ENCODE results near the gene COG4. TPM values are rescaled to one million over a fixed set of nuclear protein-coding genes. Genes with fewer than 3 reads are reported as not detected.
"Not testable (repeated sequence)": the region's sequence is repeated elsewhere in the genome, so short reads cannot be mapped to it uniquely, and the experiment has no call there.

COG4 gene
- total RNA-seq, 3 donors from 2014 or later (not counting 1 experiment from before 2014, with no cell fraction given), result 29.5 to 44.4 (median 31.6) TPM

GRCh38 chr16:70526403-70526802, 3.0 kb upstream of the COG4 start:
- intact Hi-C loops (cut with micrococcal nuclease), result no loop called here
- Histone ChIP-seq H3K36me3 (ENCODE audit: control insufficient read depth, insufficient read depth, low read length) (peaks cover 36% of the 10 kb centered on the region), H3K4me1 (ENCODE audit: control insufficient read depth, insufficient read depth, low read length) (peaks cover 24% of the 10 kb centered on the region), H3K9me3 (ENCODE audit: control insufficient read depth, insufficient read depth, low read length) (no peaks in the 10 kb centered on the region), H3K27me3 (ENCODE audit: control insufficient read depth, insufficient read depth, low read length) (no peaks in the 10 kb centered on the region), H3K27ac (ENCODE audit: low read length) (no peak overlapping the region), H3K4me3 (ENCODE audit: low read length) (no peak overlapping the region)
- Mint-ChIP-seq H3K36me3 (peaks cover 11% of the 10 kb centered on the region), H3K4me3 (peak overlapping the region; percentile 72), H3K9me3 (no peaks in the 10 kb centered on the region), H3K27me3 (ENCODE audit: low read depth in 2 of 2) (no peaks in the 10 kb centered on the region), H3K27ac (peak overlapping the region; percentile 99 to 100), H3K4me1 (peaks cover 50 to 53% of the 10 kb centered on the region in 2 donors)
- ATAC-seq (no peak), DNase-seq (no peak)
- TF ChIP-seq CTCF (IDR thresholded peaks at IDR 0.05), result no peak
- 87% methylated on average over 6 of the region's 6 CpGs for WGBS (ENCODE audit: insufficient coverage)

- H3K27ac ChIP-seq (ENCODE audit: low read length), result peak overlapping the region; percentile 90
- ATAC-seq, result peak; percentile 19 to 25 (median 22)
- Mint-ChIP-seq H3K4me1 (peaks cover 64 to 66% of the 10 kb centered on the region in 2 donors), H3K27ac (peak overlapping the region; percentile 99 to 100), H3K4me3 (peak overlapping the region; percentile 100)
- under 1% methylated on average over 24 of the region's 24 CpGs for whole genome bisulfite sequencing (ENCODE audit: insufficient coverage)
- not testable (repeated sequence) for H3K36me3 Mint-ChIP-seq; H3K9me3 ChIP-seq (ENCODE audit: control insufficient read depth, insufficient read depth, low read length); H3K27me3 Mint-ChIP-seq (ENCODE audit: low read depth in 2 of 2); H3K9me3 Mint-ChIP-seq; H3K27me3 ChIP-seq (ENCODE audit: control insufficient read depth, insufficient read depth, low read length)
- intact Hi-C loops (cut with micrococcal nuclease), result loop anchor here (1.0 to 5.0 kb wide), 3 partner anchors 122 to 178 kb away; partner anchors contain the start of gene DDX19A
- H3K36me3 ChIP-seq (ENCODE audit: control insufficient read depth, insufficient read depth, low read length), result peaks cover 19% of the 10 kb centered on the region
- DNase-seq, result peak in 1 of 2 donors; percentile 40
- H3K4me3 ChIP-seq (ENCODE audit: low read length), result peak overlapping the region; percentile 84
- peaks cover 37% of the 10 kb centered on the region for H3K4me1 ChIP-seq (ENCODE audit: control insufficient read depth, insufficient read depth, low read length)
Observed at GRCh38 chr16:70524399-70524825, 1.1 kb upstream of the COG4 start.

GRCh38 chr16:70523743-70524398, 517 bp upstream of the COG4 start, which contains the start of gene SF3B3:
TSS of gene SF3B3 (plus strand) at chr16:70523816. CDS start at chr16:70526657, 2,841 bp downstream.
- under 1% methylated on average over 32 of the region's 32 CpGs for WGBS (ENCODE audit: insufficient coverage)
- peaks cover 60 to 61% of the 10 kb centered on the region in 2 donors for H3K4me1 Mint-ChIP-seq
- DNase-seq (peak in 1 of 2 donors; percentile 75), ATAC-seq (peak; percentile 64 to 81 (median 75))
- H3K9me3 ChIP-seq (ENCODE audit: control insufficient read depth, insufficient read depth, low read length), result no peaks in the 10 kb centered on the region
- no peaks in the 10 kb centered on the region for H3K27me3 ChIP-seq (ENCODE audit: control insufficient read depth, insufficient read depth, low read length)
- H3K36me3 Mint-ChIP-seq, result peaks cover 4% of the 10 kb centered on the region
- H3K36me3 ChIP-seq (ENCODE audit: control insufficient read depth, insufficient read depth, low read length), result peaks cover 14% of the 10 kb centered on the region
- intact Hi-C loops (cut with micrococcal nuclease), result loop anchor here (1.0 to 5.0 kb wide), 5 partner anchors 85 to 225 kb away; partner anchors contain the start of genes DDX19A, DDX19B and ST3GAL2
- peak within 1 kb of the TSS; percentile 99 to 100 for H3K27ac Mint-ChIP-seq
- H3K4me3 ChIP-seq (ENCODE audit: low read length), result peak within 1 kb of the TSS; percentile 84
- peak within 1 kb of the TSS; percentile 100 for H3K4me3 Mint-ChIP-seq
- no peaks in the 10 kb centered on the region for H3K9me3 Mint-ChIP-seq
- no peak for TF ChIP-seq CTCF (IDR thresholded peaks at IDR 0.05)
- H3K27ac ChIP-seq (ENCODE audit: low read length), result peak within 1 kb of the TSS; percentile 90
- H3K27me3 Mint-ChIP-seq (ENCODE audit: low read depth in 2 of 2), result no peaks in the 10 kb centered on the region
- peaks cover 37% of the 10 kb centered on the region for H3K4me1 ChIP-seq (ENCODE audit: control insufficient read depth, insufficient read depth, low read length)
